Measurements from ENCODE around the gene ZDHHC13. TPM values are rescaled to one million over a fixed set of nuclear protein-coding genes. Genes with fewer than 3 reads are reported as not detected.

Gene ZDHHC13
- total RNA-seq, 1 experiment from 2014 or later, result 20.9 TPM

DNA sequence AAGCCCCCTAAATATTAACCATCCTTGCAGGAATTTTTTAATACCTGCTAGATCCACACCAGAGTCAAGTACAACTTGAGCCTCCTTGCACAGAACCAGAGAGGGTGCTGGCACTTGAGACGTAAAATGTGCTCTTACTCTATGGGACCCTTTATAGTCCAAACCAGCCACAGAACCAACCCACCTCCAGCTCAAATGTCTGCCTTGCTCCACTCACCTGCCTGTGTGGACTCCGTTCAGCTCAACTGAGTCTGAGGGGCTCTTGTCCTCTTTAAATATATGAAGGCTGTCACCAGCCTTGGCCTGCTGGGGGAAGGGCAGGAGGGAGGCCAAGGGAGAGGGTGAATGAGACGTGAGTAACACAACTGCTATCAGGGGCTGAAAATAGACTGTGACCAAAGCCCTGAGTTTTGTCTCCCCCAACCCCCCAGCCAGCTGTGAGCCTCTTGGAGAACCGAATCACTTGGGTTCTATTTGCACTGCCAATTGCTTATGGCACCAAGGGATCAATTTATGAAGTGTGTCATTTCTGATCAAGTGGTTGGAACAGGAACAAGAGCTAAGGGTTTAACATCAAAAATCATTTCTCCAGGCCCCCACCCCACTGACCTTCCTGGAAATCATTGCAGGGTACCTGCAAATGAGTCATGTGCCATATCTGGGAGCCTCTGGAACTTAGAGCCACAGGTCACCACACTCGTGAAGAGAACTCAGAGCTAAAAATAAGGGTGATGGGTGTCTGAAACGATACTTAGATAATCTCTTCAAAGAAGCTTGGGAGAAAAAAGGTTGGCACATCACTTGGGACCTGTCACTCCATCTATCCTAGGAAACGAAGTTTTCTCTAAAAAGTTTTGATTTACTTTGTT, 85.0 kb downstream of the ZDHHC13 start, which contains the start of gene CSRP3 (continued):
- TF ChIP-seq ESRRA (CRISPR knock-in tag; IDR thresholded peaks at IDR 0.05; ENCODE audit: borderline replicate concordance) (no peak), ZNF671 (CRISPR knock-in tag; IDR thresholded peaks at IDR 0.05) (no peak), ZNF232 (CRISPR knock-in tag; IDR thresholded peaks at IDR 0.05) (no peak), ATF1 (CRISPR knock-in tag; IDR thresholded peaks at IDR 0.05) (no peak), ZNF138 (CRISPR knock-in tag; conservative IDR thresholded peaks at IDR 0.05) (no peak), PRDM15 (CRISPR knock-in tag; IDR thresholded peaks at IDR 0.05) (no peak), FOXK1 (CRISPR knock-in tag; IDR thresholded peaks at IDR 0.05) (no peak), ZNF396 (CRISPR knock-in tag; IDR thresholded peaks at IDR 0.05; ENCODE audit: borderline replicate concordance) (no peak)
- TF ChIP-seq, protein P1, sequence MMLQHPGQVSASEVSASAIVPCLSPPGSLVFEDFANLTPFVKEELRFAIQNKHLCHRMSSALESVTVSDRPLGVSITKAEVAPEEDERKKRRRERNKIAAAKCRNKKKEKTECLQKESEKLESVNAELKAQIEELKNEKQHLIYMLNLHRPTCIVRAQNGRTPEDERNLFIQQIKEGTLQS (CRISPR knock-in tag; conservative IDR thresholded peaks at IDR 0.05), result no peak

DNA sequence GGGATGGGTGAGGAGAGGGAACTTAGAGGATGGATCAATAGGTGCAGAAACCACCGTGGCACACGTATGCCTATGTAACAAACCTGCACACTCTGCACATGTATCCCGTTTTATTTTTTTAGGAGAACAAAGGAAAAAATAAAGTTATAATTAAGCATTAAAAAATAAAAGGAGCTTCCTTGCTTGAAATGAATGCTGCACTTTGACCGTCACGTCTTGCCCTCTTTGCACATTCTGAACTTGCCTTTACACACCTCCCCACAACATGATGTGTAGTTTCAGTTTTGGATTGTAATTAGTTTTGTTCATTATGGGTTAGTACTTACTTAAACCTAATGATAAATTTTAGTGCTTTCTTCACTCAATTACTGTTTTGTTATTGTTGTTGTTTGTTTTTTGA, 87.9 kb downstream of the ZDHHC13 start:
- ATAC-seq, result no peak
- Mint-ChIP-seq H3K27me3 (ENCODE audit: low read depth) (no peaks in the 10 kb centered on the region; the same call in 1 of the 2 replicates), H3K9me3 (peaks cover 8% of the 10 kb centered on the region), H3K4me3 (no peak overlapping the region), H3K4me1 (peaks cover 15% of the 10 kb centered on the region), H3K27ac (no peak overlapping the region), H3K36me3 (no peaks in the 10 kb centered on the region)
- no peak for DNase-seq (ENCODE audit: low spot score)
- ChIA-PET CTCF (no interaction called here), POLR2A (no interaction called here)
- TF ChIP-seq KAT7 (CRISPR knock-in tag; IDR thresholded peaks at IDR 0.05; ENCODE audit: borderline replicate concordance) (no peak), NR1H2 (CRISPR knock-in tag; IDR thresholded peaks at IDR 0.05) (no peak), FOXJ3 (CRISPR knock-in tag; IDR thresholded peaks at IDR 0.05; ENCODE audit: borderline replicate concordance) (no peak), NFYB (CRISPR knock-in tag; conservative IDR thresholded peaks at IDR 0.05; ENCODE audit: low read depth) (no peak), RELA (CRISPR knock-in tag; IDR thresholded peaks at IDR 0.05; ENCODE audit: borderline replicate concordance) (no peak), ZBTB21 (CRISPR knock-in tag; IDR thresholded peaks at IDR 0.05; ENCODE audit: borderline replicate concordance) (no peak)

DNA sequence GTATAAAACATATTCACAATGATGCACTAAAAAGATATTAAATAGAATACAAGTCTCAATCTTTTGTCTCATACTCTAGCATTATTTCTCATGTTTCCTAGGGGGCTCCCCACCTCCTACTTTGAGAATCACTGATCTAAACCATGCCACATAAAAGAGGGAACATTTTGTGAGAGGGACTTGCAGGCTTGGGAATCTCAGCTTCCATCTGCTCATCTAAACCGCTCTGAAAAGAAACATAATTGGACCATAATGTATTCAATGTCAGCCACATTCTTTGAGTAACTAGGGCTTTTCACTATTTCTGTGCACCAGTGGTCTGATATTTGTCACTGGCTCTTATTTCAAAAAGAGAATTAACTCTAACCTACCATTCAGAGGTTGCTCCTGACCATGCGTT, 91.2 kb downstream of the ZDHHC13 start:
- H3K4me3 Mint-ChIP-seq, result no peak overlapping the region
- H3K27me3 Mint-ChIP-seq (ENCODE audit: low read depth), result no peaks in the 10 kb centered on the region; the same call in 1 of the 2 replicates
- H3K4me1 Mint-ChIP-seq, result peaks cover 15% of the 10 kb centered on the region
- no peaks in the 10 kb centered on the region for H3K36me3 Mint-ChIP-seq
- DNase-seq (ENCODE audit: low spot score), result no peak
- H3K9me3 Mint-ChIP-seq, result no peaks in the 10 kb centered on the region
- ATAC-seq, result no peak
- POLR2A ChIA-PET, result interaction anchor here (0.5 kb wide), 1 partner anchor 82 kb away, joined by 3 read pairs; no protein-coding TSS in a partner anchor
- CTCF ChIA-PET, result no interaction called here
- H3K27ac Mint-ChIP-seq, result no peak overlapping the region
- no peak for TF ChIP-seq NR3C1 (CRISPR knock-in tag; conservative IDR thresholded peaks at IDR 0.05; ENCODE audit: low read depth)
- no peak for TF ChIP-seq GTF2I (CRISPR knock-in tag; conservative IDR thresholded peaks at IDR 0.05)
- no peak for TF ChIP-seq GRHL2 (CRISPR knock-in tag; IDR thresholded peaks at IDR 0.05; ENCODE audit: insufficient replicate concordance, severe bottlenecking)
- no peak for TF ChIP-seq KAT7 (CRISPR knock-in tag; IDR thresholded peaks at IDR 0.05; ENCODE audit: borderline replicate concordance)
- TF ChIP-seq PRRX2 (CRISPR knock-in tag; IDR thresholded peaks at IDR 0.05), result no peak
- TF ChIP-seq ZNF423 (CRISPR knock-in tag; IDR thresholded peaks at IDR 0.05), result no peak
- no peak for TF ChIP-seq ZNF416 (CRISPR knock-in tag; IDR thresholded peaks at IDR 0.05)
- no peak for TF ChIP-seq ZNF317 (CRISPR knock-in tag; IDR thresholded peaks at IDR 0.05; ENCODE audit: borderline replicate concordance, low read depth)
- TF ChIP-seq, protein P2, sequence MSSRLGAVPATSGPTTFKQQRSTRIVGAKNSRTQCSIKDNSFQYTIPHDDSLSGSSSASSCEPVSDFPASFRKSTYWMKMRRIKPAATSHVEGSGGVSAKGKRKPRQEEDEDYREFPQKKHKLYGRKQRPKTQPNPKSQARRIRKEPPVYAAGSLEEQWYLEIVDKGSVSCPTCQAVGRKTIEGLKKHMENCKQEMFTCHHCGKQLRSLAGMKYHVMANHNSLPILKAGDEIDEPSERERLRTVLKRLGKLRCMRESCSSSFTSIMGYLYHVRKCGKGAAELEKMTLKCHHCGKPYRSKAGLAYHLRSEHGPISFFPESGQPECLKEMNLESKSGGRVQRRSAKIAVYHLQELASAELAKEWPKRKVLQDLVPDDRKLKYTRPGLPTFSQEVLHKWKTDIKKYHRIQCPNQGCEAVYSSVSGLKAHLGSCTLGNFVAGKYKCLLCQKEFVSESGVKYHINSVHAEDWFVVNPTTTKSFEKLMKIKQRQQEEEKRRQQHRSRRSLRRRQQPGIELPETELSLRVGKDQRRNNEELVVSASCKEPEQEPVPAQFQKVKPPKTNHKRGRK (CRISPR knock-in tag; IDR thresholded peaks at IDR 0.05; ENCODE audit: borderline replicate concordance), result no peak
- TF ChIP-seq ZBTB43 (CRISPR knock-in tag; IDR thresholded peaks at IDR 0.05), result no peak
- no peak for TF ChIP-seq ESRRA (CRISPR knock-in tag; IDR thresholded peaks at IDR 0.05; ENCODE audit: borderline replicate concordance)
- TF ChIP-seq, protein P3, sequence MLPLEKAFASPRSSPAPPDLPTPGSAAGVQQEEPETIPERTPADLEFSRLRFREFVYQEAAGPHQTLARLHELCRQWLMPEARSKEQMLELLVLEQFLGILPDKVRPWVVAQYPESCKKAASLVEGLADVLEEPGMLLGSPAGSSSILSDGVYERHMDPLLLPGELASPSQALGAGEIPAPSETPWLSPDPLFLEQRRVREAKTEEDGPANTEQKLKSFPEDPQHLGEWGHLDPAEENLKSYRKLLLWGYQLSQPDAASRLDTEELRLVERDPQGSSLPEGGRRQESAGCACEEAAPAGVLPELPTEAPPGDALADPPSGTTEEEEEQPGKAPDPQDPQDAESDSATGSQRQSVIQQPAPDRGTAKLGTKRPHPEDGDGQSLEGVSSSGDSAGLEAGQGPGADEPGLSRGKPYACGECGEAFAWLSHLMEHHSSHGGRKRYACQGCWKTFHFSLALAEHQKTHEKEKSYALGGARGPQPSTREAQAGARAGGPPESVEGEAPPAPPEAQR (CRISPR knock-in tag; IDR thresholded peaks at IDR 0.05), result no peak
- TF ChIP-seq FOXJ3 (CRISPR knock-in tag; IDR thresholded peaks at IDR 0.05; ENCODE audit: borderline replicate concordance), result no peak

All from WTC11 (cell line).